Fibroblast of lung (primary cell): ENCODE results near the gene RAB17. TPM values are rescaled to one million over a fixed set of nuclear protein-coding genes. Genes with fewer than 3 reads are reported as not detected.

Experiments
- DNase-seq, 2 donors: peaks; one replicate each; pipeline versions ENCODE4 v3.0.0 to v3.0.0-alpha.2; 2010; ENCODE audit warnings: low read depth in 2 of 2
- H2AFZ ChIP-seq: 2 replicates; pipeline ENCODE4 v1.5.1; 2012; ENCODE audit warnings: low read length, control low read depth, inconsistent platforms
- H3K27ac ChIP-seq: 2 replicates; pipeline ENCODE4 v1.5.1; 2011; ENCODE audit warnings: low read length, control low read depth; ENCODE audit not compliant: insufficient read depth
- H3K27me3 ChIP-seq: 2 replicates; pipeline ENCODE4 v1.5.1; 2011; ENCODE audit warnings: mild to moderate bottlenecking, low read length; ENCODE audit not compliant: control insufficient read depth, insufficient read depth
- H3K36me3 ChIP-seq: 2 replicates; pipeline ENCODE4 v1.5.1; 2011; ENCODE audit warnings: low read length; ENCODE audit not compliant: control insufficient read depth, insufficient read depth
- H3K4me1 ChIP-seq: 2 replicates; pipeline ENCODE4 v1.5.1; 2011; ENCODE audit warnings: low read length; ENCODE audit not compliant: control insufficient read depth, insufficient read depth; ENCODE audit errors: extremely low read depth
- H3K4me2 ChIP-seq: 2 replicates; pipeline ENCODE4 v1.5.1; 2011; ENCODE audit warnings: low read length, control low read depth; ENCODE audit not compliant: insufficient read depth; ENCODE audit errors: extremely low read depth
- H3K4me3 ChIP-seq, 4 experiments: fragments of 200-600 bp in 1 of 4; sonication (generic) in 1 of 4; replicated peaks in 1 of 4; 2 replicates each; pipeline ENCODE4 v1.5.1; 2011 to 2016; ENCODE audit warnings: low read length in 4 of 4, low read depth in 3 of 4, mild to moderate bottlenecking in 3 of 4, control low read depth in 2 of 4, inconsistent platforms in 1 of 4, mixed read lengths in 1 of 4; ENCODE audit not compliant: insufficient read depth in 1 of 4; ENCODE audit errors: control extremely low read depth in 1 of 4
- H3K79me2 ChIP-seq: 2 replicates; pipeline ENCODE4 v1.5.1; 2012; ENCODE audit warnings: mild to moderate bottlenecking, low read length, inconsistent platforms; ENCODE audit not compliant: control insufficient read depth, insufficient read depth
- H3K9ac ChIP-seq: 2 replicates; pipeline ENCODE4 v1.5.1; 2011; ENCODE audit warnings: mild to moderate bottlenecking, low read length, control low read depth; ENCODE audit not compliant: insufficient read depth
- H3K9me3 ChIP-seq: 2 replicates; pipeline ENCODE4 v1.5.1; 2012; ENCODE audit warnings: low read depth, low read length; ENCODE audit not compliant: control insufficient read depth, insufficient read depth
- H4K20me1 ChIP-seq: 2 replicates; pipeline ENCODE4 v1.5.1; 2011; ENCODE audit warnings: low read length; ENCODE audit not compliant: control insufficient read depth, insufficient read depth; ENCODE audit errors: extremely low read depth
- EZH2 ChIP-seq: IDR thresholded peaks from 2 replicates; pipeline ENCODE4 v1.5.1; 2012; ENCODE audit warnings: low read length, control low read depth, mild to moderate bottlenecking; ENCODE audit errors: missing control alignments
- polyA plus RNA-seq, 2 donors: library from polyadenylated mRNA; depleted of rRNA in 1 of 2; stranded (reverse) in 1 of 2; unstranded in 1 of 2; fragments of >200 nt; gene quantifications; 2 replicates each; pipeline ENCODE4 v1.2.1, GENCODE V29; 2011 to 2012; ENCODE audit warnings: missing spikeins in 1 of 2
- total RNA-seq: library from RNA; depleted of rRNA; stranded (reverse); fragments of >200 nt; gene quantifications from 2 replicates; pipeline ENCODE4 v1.2.1, GENCODE V29; 2014
- TF ChIP-seq, protein P1 (sequence below), 2 donors: IDR thresholded peaks in 1 of 2; conservative IDR thresholded peaks in 1 of 2; 1 replicate in 1 of 2; 2 replicates in 1 of 2; pipeline ENCODE4 v1.5.1; 2011 to 2012; ENCODE audit warnings: low read length in 2 of 2, control low read depth in 1 of 2, inconsistent platforms in 1 of 2, low read depth in 1 of 2, mild to moderate bottlenecking in 1 of 2

RAB17 gene
- total and polyA plus RNA-seq, 2 donors (not counting 1 experiment from before 2014, with no cell fraction given): 0.17 to 0.22 TPM

DNA sequence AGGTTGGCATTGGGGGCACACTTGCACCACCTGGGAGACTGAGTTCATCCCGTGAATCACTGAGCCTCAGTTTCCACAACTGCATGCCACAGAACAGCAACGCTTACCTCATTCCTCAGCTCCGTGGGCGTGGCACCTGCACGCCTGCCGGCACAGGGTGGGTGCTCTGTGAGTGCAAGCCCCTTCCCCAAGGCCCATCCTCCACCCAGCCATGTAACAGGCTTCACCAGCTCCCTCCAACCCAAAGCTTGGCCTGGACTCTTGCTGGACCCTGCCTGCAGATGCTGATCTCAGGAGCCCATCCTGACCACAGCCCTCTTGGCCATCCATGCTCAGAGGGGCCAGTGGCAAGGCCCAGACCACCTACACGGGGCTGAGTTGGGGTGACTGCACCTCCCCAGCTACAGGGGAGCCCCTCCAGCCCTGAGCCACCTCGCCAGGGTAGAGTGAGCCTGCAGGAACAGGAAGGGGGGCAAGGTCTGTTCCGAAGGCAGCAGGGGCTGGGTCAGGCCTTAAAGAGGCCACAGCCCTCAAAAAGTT, 22.3 kb downstream of the RAB17 start:
- Histone ChIP-seq H3K4me3 (no peak overlapping the region), H3K9me3 (no peaks in the 10 kb centered on the region), H3K9ac (no peak overlapping the region), H3K4me1 (peaks cover 2% of the 10 kb centered on the region), H3K27me3 (peaks cover under 1% of the 10 kb centered on the region), H3K36me3 (no peaks in the 10 kb centered on the region), H3K79me2 (no peaks in the 10 kb centered on the region), H4K20me1 (no peaks in the 10 kb centered on the region), H2AFZ (no peak overlapping the region), H3K4me2 (no peak overlapping the region), H3K27ac (no peak overlapping the region)
- no peak for DNase-seq
- TF ChIP-seq EZH2: no peak
- TF ChIP-seq, protein P1, sequence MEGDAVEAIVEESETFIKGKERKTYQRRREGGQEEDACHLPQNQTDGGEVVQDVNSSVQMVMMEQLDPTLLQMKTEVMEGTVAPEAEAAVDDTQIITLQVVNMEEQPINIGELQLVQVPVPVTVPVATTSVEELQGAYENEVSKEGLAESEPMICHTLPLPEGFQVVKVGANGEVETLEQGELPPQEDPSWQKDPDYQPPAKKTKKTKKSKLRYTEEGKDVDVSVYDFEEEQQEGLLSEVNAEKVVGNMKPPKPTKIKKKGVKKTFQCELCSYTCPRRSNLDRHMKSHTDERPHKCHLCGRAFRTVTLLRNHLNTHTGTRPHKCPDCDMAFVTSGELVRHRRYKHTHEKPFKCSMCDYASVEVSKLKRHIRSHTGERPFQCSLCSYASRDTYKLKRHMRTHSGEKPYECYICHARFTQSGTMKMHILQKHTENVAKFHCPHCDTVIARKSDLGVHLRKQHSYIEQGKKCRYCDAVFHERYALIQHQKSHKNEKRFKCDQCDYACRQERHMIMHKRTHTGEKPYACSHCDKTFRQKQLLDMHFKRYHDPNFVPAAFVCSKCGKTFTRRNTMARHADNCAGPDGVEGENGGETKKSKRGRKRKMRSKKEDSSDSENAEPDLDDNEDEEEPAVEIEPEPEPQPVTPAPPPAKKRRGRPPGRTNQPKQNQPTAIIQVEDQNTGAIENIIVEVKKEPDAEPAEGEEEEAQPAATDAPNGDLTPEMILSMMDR (conservative IDR thresholded peaks at IDR 0.05 in 1 of 2, IDR thresholded peaks at IDR 0.05 in 1 of 2; ENCODE audit: low read depth in 1 of 2, low read length in 2 of 2): no peak

DNA sequence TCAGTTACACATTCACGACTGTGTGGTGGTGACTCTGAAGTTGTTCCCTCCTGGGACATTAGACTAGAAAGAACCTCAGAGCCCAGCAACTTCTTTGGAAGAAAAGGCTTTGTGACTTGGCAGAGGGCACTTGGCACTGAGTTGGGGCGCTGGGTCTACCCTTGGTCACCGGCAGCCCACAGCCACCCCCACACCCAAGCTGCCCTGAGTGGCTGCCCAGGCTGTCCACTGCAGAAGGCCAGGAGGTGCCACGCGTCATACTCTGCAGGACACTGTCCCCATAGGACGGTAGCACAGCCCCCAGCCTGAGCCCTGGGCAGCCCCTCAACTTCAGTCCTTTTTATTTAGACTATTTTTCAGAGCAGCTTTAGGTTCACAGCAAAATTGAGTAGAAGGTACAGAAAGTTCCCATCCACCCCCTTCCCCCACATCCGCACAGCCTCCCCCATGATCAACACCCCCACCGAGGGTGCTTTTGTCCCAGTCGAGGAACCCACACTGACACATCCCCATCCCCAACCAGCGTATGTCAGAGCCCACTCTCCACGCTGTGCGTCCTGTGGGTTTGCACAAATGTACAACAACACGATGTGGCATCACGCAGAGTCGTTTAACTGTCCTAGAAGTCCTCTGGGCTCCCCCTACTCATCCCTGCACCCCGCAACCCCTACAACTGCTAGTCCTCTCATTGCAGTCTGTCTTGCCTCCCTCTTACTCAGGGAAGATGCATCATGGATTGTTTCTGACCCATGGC, 23.1 kb downstream of the RAB17 start:
- Histone ChIP-seq H3K4me1 (peaks cover 1% of the 10 kb centered on the region), H3K27me3 (peaks cover 2% of the 10 kb centered on the region), H3K4me2 (no peak overlapping the region), H2AFZ (no peak overlapping the region), H4K20me1 (no peaks in the 10 kb centered on the region), H3K9me3 (no peaks in the 10 kb centered on the region), H3K27ac (no peak overlapping the region), H3K9ac (no peak overlapping the region), H3K4me3 (no peak overlapping the region), H3K79me2 (no peaks in the 10 kb centered on the region), H3K36me3 (no peaks in the 10 kb centered on the region)
- no peak for DNase-seq
- TF ChIP-seq, protein P1 (conservative IDR thresholded peaks at IDR 0.05 in 1 of 2, IDR thresholded peaks at IDR 0.05 in 1 of 2; ENCODE audit: low read depth in 1 of 2, low read length in 2 of 2): no peak
- TF ChIP-seq EZH2: no peak

DNA sequence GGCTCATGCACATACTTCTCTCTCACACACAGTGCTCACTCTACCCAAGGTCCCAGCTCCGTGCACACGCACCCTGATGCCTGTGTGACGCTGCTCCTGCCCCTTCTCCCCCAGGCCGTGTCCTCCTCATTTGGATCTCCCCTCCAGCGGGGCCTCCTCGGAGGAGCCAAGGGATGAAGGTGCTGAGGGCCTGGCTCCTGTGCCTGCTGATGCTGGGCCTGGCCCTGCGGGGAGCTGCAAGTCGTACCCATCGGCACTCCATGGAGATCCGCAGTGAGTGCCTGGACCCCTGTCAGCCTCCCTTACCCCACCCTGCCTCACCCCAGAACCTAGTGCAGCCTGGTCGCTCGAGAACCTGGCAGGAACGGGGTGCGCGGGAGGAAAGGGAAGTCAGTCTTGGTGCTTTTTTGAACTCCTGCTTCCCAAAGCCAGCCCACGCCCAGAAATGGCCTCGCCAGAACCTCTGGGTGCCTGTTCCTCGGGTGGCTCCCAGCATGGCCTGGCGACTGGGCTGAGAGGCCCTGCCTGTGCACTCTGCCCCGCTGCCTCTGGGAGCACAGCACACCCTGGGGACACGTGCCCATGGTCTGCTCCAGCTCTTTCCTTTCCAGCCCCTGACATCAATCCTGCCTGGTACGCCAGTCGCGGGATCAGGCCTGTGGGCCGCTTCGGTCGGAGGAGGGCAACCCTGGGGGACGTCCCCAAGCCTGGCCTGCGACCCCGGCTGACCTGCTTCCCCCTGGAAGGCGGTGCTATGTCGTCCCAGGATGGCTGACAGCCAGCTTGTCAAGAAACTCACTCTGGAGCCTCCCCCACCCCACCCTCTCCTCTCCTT, 23.9 kb downstream of the RAB17 start, which contains the start of gene PRLH:
TSS of gene PRLH (plus strand) at position 174 of the 835 bp plus-strand sequence. CDS start at position 174, 0 bp downstream.
- no peak for DNase-seq
- Histone ChIP-seq H3K27me3 (peaks cover 6% of the 10 kb centered on the region), H3K27ac (no peak within 1 kb of the TSS), H3K9me3 (no peaks in the 10 kb centered on the region), H3K4me3 (no peak within 1 kb of the TSS), H3K36me3 (no peaks in the 10 kb centered on the region), H2AFZ (no peak within 1 kb of the TSS), H3K9ac (no peak within 1 kb of the TSS), H3K79me2 (no peaks in the 10 kb centered on the region), H4K20me1 (no peaks in the 10 kb centered on the region), H3K4me2 (no peak within 1 kb of the TSS), H3K4me1 (no peaks in the 10 kb centered on the region)
- TF ChIP-seq, protein P1 (conservative IDR thresholded peaks at IDR 0.05 in 1 of 2, IDR thresholded peaks at IDR 0.05 in 1 of 2; ENCODE audit: low read depth in 1 of 2, low read length in 2 of 2): no peak
